ENCODE data around the gene LIN9. TPM values are rescaled to one million over a fixed set of nuclear protein-coding genes. Genes with fewer than 3 reads are reported as not detected.
"Not testable (repeated sequence)": the region's sequence is repeated elsewhere in the genome, so short reads cannot be mapped to it uniquely, and the experiment has no call there.

Gene LIN9
- total RNA-seq, 2 experiments from 2014 or later: 1.3 to 1.5 TPM

DNA sequence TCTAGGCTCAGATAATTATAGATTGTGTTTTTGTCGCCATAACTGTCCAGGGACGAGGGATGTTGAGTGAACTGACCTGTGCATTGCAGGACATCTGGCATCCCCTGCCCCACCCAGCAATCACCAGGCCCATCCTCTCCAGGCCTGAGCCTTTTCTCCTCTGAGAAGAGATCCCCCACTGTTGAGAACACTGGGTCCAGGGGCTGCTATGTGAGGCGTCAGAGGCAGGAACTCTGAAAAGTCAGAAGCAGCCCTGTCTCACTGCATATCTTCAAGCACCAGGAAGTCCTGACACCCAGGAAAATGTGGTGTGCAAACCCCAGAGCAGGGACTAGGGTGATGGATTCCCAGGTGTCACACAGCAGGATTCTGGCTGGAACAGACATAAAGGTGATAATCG lies 105.3 kb downstream of the LIN9 start:
- Histone ChIP-seq H3K36me3 (ENCODE audit: insufficient read depth, low read length) (no peaks in the 10 kb centered on the region), H3K27me3 (ENCODE audit: control insufficient read depth in 1 of 2, insufficient read depth in 2 of 2, low read length in 2 of 2) (no peaks in the 10 kb centered on the region), H3K4me3 (ENCODE audit: low read length) (no peak overlapping the region), H3K27ac (ENCODE audit: low read depth in 1 of 2, low read length in 2 of 2) (no peak overlapping the region), H3K9me3 (ENCODE audit: control insufficient read depth in 1 of 2, insufficient read depth in 1 of 2, low read length in 2 of 2) (no peaks in the 10 kb centered on the region), H3K4me1 (ENCODE audit: insufficient read depth, low read length) (no peaks in the 10 kb centered on the region)
- TF ChIP-seq, protein P1, sequence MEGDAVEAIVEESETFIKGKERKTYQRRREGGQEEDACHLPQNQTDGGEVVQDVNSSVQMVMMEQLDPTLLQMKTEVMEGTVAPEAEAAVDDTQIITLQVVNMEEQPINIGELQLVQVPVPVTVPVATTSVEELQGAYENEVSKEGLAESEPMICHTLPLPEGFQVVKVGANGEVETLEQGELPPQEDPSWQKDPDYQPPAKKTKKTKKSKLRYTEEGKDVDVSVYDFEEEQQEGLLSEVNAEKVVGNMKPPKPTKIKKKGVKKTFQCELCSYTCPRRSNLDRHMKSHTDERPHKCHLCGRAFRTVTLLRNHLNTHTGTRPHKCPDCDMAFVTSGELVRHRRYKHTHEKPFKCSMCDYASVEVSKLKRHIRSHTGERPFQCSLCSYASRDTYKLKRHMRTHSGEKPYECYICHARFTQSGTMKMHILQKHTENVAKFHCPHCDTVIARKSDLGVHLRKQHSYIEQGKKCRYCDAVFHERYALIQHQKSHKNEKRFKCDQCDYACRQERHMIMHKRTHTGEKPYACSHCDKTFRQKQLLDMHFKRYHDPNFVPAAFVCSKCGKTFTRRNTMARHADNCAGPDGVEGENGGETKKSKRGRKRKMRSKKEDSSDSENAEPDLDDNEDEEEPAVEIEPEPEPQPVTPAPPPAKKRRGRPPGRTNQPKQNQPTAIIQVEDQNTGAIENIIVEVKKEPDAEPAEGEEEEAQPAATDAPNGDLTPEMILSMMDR (IDR thresholded peaks at IDR 0.05): no peak
- no peaks in the 10 kb centered on the region for H3K9me3 Mint-ChIP-seq
- H3K27me3 Mint-ChIP-seq: peaks cover 24% of the 10 kb centered on the region
- H3K27ac Mint-ChIP-seq: no peak overlapping the region
- DNase-seq (no peak), ATAC-seq (ENCODE audit: poor library complexity) (no peak)
- intact Hi-C loops (cut with DNase I, micrococcal nuclease): no loop called here
- no peaks in the 10 kb centered on the region for H3K36me3 Mint-ChIP-seq (ENCODE audit: low read depth)
- no peaks in the 10 kb centered on the region for H3K4me1 Mint-ChIP-seq (ENCODE audit: low read depth)
- ChIA-PET POLR2A (no interaction called here), CTCF (no interaction called here)
- no peak overlapping the region for H3K4me3 Mint-ChIP-seq

DNA sequence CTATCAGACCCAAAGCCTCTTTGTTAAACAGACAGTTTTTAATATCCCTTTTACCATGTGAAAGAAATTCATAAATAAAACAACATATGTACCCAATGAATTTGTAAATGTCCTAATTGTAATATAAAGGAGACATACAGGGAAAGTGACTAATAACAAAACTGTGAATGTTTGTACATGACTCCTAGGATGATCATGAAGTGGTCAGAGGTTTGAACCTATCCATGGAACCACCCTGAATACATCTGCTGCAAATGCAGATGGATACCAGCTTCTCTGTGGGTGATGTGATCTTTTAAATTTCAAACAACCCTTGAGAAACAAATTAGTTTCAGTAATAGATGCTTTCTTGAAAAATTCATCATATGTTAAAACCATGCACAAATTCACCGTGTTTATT lies 105.7 kb downstream of the LIN9 start:
- Histone ChIP-seq H3K4me1 (ENCODE audit: insufficient read depth, low read length) (no peaks in the 10 kb centered on the region), H3K27ac (ENCODE audit: low read depth in 1 of 2, low read length in 2 of 2) (no peak overlapping the region), H3K36me3 (ENCODE audit: insufficient read depth, low read length) (no peaks in the 10 kb centered on the region), H3K9me3 (ENCODE audit: control insufficient read depth in 1 of 2, insufficient read depth in 1 of 2, low read length in 2 of 2) (no peaks in the 10 kb centered on the region), H3K4me3 (ENCODE audit: low read length) (no peak overlapping the region), H3K27me3 (ENCODE audit: control insufficient read depth in 1 of 2, insufficient read depth in 2 of 2, low read length in 2 of 2) (no peaks in the 10 kb centered on the region)
- H3K4me1 Mint-ChIP-seq (ENCODE audit: low read depth): no peaks in the 10 kb centered on the region
- H3K27me3 Mint-ChIP-seq: peaks cover 24% of the 10 kb centered on the region
- H3K4me3 Mint-ChIP-seq: no peak overlapping the region
- no peaks in the 10 kb centered on the region for H3K36me3 Mint-ChIP-seq (ENCODE audit: low read depth)
- DNase-seq (no peak), ATAC-seq (ENCODE audit: poor library complexity) (no peak)
- POLR2A ChIA-PET: no interaction called here
- H3K9me3 Mint-ChIP-seq: no peaks in the 10 kb centered on the region
- TF ChIP-seq, protein P1 (IDR thresholded peaks at IDR 0.05): no peak
- H3K27ac Mint-ChIP-seq: no peak overlapping the region
- CTCF ChIA-PET: interaction anchor here (1.0 kb wide), 1 partner anchor 132 kb away, joined by 4 read pairs; no protein-coding TSS in a partner anchor
- intact Hi-C loops (cut with DNase I, micrococcal nuclease): no loop called here

DNA sequence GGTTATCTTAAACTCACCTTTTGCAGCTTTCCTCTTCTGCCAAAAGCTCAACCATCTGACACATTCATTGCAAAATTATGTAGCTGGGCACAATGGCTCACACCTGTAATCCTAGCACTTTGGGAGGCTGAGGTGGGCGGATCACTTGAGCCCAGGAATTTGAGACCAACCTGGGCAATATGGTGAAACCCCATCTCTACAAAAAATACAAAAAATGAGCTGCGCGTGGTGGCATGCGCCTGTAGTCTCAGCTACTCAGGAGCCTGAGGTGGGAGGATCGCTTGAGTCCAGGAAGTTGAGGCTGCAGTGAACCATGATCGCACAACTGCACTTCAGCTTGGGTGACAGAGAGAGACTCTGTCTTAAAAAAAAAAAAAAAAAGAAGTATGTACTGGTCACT lies 106.3 kb downstream of the LIN9 start:
- H3K27ac ChIP-seq (ENCODE audit: low read depth in 1 of 2, low read length in 2 of 2); H3K9me3 ChIP-seq (ENCODE audit: control insufficient read depth in 1 of 2, insufficient read depth in 1 of 2, low read length in 2 of 2); H3K4me1 Mint-ChIP-seq (ENCODE audit: low read depth); H3K27ac Mint-ChIP-seq; H3K27me3 ChIP-seq (ENCODE audit: control insufficient read depth in 1 of 2, insufficient read depth in 2 of 2, low read length in 2 of 2); H3K9me3 Mint-ChIP-seq; POLR2A ChIA-PET; H3K36me3 Mint-ChIP-seq (ENCODE audit: low read depth); H3K4me3 ChIP-seq (ENCODE audit: low read length); H3K4me3 Mint-ChIP-seq; H3K4me1 ChIP-seq (ENCODE audit: insufficient read depth, low read length); intact Hi-C loops (cut with DNase I, micrococcal nuclease); H3K36me3 ChIP-seq (ENCODE audit: insufficient read depth, low read length); DNase-seq; ATAC-seq (ENCODE audit: poor library complexity): not testable (repeated sequence)
- CTCF ChIA-PET: interaction anchor here (1.0 kb wide), 1 partner anchor 132 kb away, joined by 4 read pairs; no protein-coding TSS in a partner anchor
- H3K27me3 Mint-ChIP-seq: peaks cover 24% of the 10 kb centered on the region

DNA sequence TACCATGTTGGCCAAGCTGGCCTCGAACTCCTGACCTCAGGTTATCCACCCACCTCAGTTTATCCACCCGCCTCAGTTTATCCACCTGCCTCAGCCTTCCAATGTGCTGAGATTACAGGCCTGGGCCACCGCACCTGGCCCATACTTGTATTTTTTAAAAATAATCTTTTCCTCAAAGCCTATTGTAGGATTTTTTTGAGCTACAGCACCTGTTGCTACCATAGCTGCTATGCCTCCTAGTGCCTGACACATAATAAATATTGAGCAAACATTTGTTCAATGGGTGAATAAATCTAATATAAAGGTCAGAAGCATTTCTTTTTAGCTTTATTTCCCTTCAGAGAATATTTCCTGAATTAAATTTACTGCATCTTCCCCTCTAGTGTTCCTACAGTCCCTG lies 106.7 kb downstream of the LIN9 start:
- ATAC-seq (ENCODE audit: poor library complexity) (no peak), DNase-seq (no peak)
- ChIA-PET CTCF (interaction anchor here (1.0 kb wide), 1 partner anchor 131 kb away, joined by 4 read pairs; no protein-coding TSS in a partner anchor), POLR2A (no interaction called here)
- intact Hi-C loops (cut with DNase I, micrococcal nuclease): no loop called here
- no peak overlapping the region for H3K27ac ChIP-seq (ENCODE audit: low read depth in 1 of 2, low read length in 2 of 2)
- no peaks in the 10 kb centered on the region for H3K36me3 ChIP-seq (ENCODE audit: insufficient read depth, low read length)
- TF ChIP-seq, protein P1 (IDR thresholded peaks at IDR 0.05): no peak
- H3K36me3 Mint-ChIP-seq (ENCODE audit: low read depth): no peaks in the 10 kb centered on the region
- H3K9me3 Mint-ChIP-seq: no peaks in the 10 kb centered on the region
- H3K4me1 ChIP-seq (ENCODE audit: insufficient read depth, low read length): no peaks in the 10 kb centered on the region
- H3K27ac Mint-ChIP-seq: no peak overlapping the region
- H3K4me1 Mint-ChIP-seq (ENCODE audit: low read depth): no peaks in the 10 kb centered on the region
- H3K4me3 Mint-ChIP-seq: no peak overlapping the region
- no peaks in the 10 kb centered on the region for H3K9me3 ChIP-seq (ENCODE audit: control insufficient read depth in 1 of 2, insufficient read depth in 1 of 2, low read length in 2 of 2)
- no peak overlapping the region for H3K4me3 ChIP-seq (ENCODE audit: low read length)
- no peaks in the 10 kb centered on the region for H3K27me3 ChIP-seq (ENCODE audit: control insufficient read depth in 1 of 2, insufficient read depth in 2 of 2, low read length in 2 of 2)
- peaks cover 25% of the 10 kb centered on the region for H3K27me3 Mint-ChIP-seq

Data from CD4-positive, alpha-beta T cell (primary cell).